SK-N-SH (cell line): ENCODE data around the gene ITGA8. TPM values are rescaled to one million over a fixed set of nuclear protein-coding genes. Genes with fewer than 3 reads are reported as not detected.

Experiments used
- CTCF ChIA-PET: fragments of 300-600, 350-600 bp; formaldehyde crosslinking; extraction: SDS; loops from one replicate; lab custom pipeline; 2021; lab: Yijun Ruan, JAX
- POLR2A ChIA-PET: fragments of 350-600 bp; sonication (Branson Sonifier 250); formaldehyde crosslinking; extraction: SDS; loops from one replicate; lab custom pipeline; 2020; ENCODE audit warnings: antibody characterized with exemption, inconsistent platforms; lab: Yijun Ruan, JAX
- DNase-seq: peaks from one replicate; pipeline ENCODE4 v3.0.0; 2012
- H2AFZ ChIP-seq: fragments of 200-600 bp; sonication (generic); 2 replicates; pipeline ENCODE4 v1.8.1; 2016; ENCODE audit warnings: antibody characterized with exemption, mild to moderate bottlenecking, low read depth
- H3F3A ChIP-seq: fragments of 200-600 bp; sonication (generic); replicated peaks from 2 replicates; pipeline ENCODE3; 2016; ENCODE audit warnings: antibody characterized with exemption, mild to moderate bottlenecking; ENCODE audit not compliant: insufficient read depth
- H3K27ac ChIP-seq, 2 experiments: fragments of 200-500 bp in 1 of 2; fragments of 200-600 bp in 1 of 2; sonication (Bioruptor generic) in 1 of 2; sonication (generic), shearing (Covaris generic) in 1 of 2; 2 replicates each; pipeline versions ENCODE4 v1.5.1 to v1.6.1; 2014 to 2016; ENCODE audit warnings: low read depth in 2 of 2, inconsistent platforms in 1 of 2, low read length in 1 of 2, mild to moderate bottlenecking in 1 of 2, mixed read lengths in 1 of 2
- H3K27me3 ChIP-seq: fragments of 200-600 bp; sonication (generic), shearing (Covaris generic); 2 replicates; pipeline ENCODE4 v1.6.1; 2016; ENCODE audit warnings: mixed run types; ENCODE audit not compliant: insufficient read depth
- H3K36me3 ChIP-seq, 2 experiments: fragments of 200-500 bp in 1 of 2; fragments of 200-600 bp in 1 of 2; sonication (Bioruptor generic) in 1 of 2; sonication (generic) in 1 of 2; replicated peaks in 1 of 2; 2 replicates each; pipeline versions ENCODE3 to v1.5.1; 2014 to 2016; ENCODE audit warnings: low read length in 1 of 2, mild to moderate bottlenecking in 1 of 2; ENCODE audit not compliant: insufficient read depth in 2 of 2, control insufficient read depth in 1 of 2
- H3K4me1 ChIP-seq, 2 experiments: fragments of 200-500 bp in 1 of 2; fragments of 200-600 bp in 1 of 2; sonication (Bioruptor generic) in 1 of 2; sonication (generic), shearing (Covaris generic) in 1 of 2; 2 replicates each; pipeline versions ENCODE4 v1.5.1 to v1.6.1; 2014 to 2016; ENCODE audit warnings: low read depth in 1 of 2, low read length in 1 of 2, mixed run types in 1 of 2; ENCODE audit not compliant: insufficient read depth in 2 of 2, control insufficient read depth in 1 of 2
- H3K4me2 ChIP-seq: fragments of 200-600 bp; sonication (generic), shearing (Covaris generic); 2 replicates; pipeline ENCODE4 v1.6.1; 2017; ENCODE audit warnings: mixed run types
- H3K4me3 ChIP-seq, 2 experiments: fragments of 200-500 bp in 1 of 2; fragments of 200-600 bp in 1 of 2; sonication (Bioruptor generic) in 1 of 2; sonication (generic), shearing (Covaris generic) in 1 of 2; 2 replicates each; pipeline versions ENCODE4 v1.5.1 to v1.8.1; 2014 to 2016; ENCODE audit warnings: low read depth in 2 of 2, inconsistent platforms in 1 of 2, low read length in 1 of 2, mild to moderate bottlenecking in 1 of 2, mixed read lengths in 1 of 2, moderate library complexity in 1 of 2
- H3K79me2 ChIP-seq: fragments of 200-600 bp; sonication (generic); 2 replicates; pipeline ENCODE4 v1.8.1; 2017; ENCODE audit warnings: mild to moderate bottlenecking; ENCODE audit not compliant: insufficient read depth
- H3K9ac ChIP-seq: fragments of 200-600 bp; sonication (generic); 2 replicates; pipeline ENCODE4 v1.6.1; 2017; ENCODE audit warnings: mixed run types
- H3K9me2 ChIP-seq: fragments of 200-600 bp; sonication (generic); 2 replicates; pipeline ENCODE4 v1.6.1; 2017; ENCODE audit warnings: mixed run types
- H3K9me3 ChIP-seq: fragments of 200-600 bp; sonication (generic); 2 replicates; pipeline ENCODE4 v1.6.1; 2017; ENCODE audit warnings: mixed run types, mild to moderate bottlenecking, moderate library complexity
- H4K20me1 ChIP-seq: fragments of 200-600 bp; sonication (generic); 2 replicates; pipeline ENCODE4 v1.6.1; 2017; ENCODE audit warnings: mild to moderate bottlenecking, mixed run types; ENCODE audit not compliant: insufficient read depth
- FOXJ3 ChIP-seq: sonication (generic); formaldehyde crosslinking; IDR thresholded peaks from 2 replicates; pipeline ENCODE4 v1.5.1; 2020; ENCODE audit warnings: mild to moderate bottlenecking, missing genetic modification reagents
- JUND ChIP-seq: IDR thresholded peaks from 2 replicates; pipeline ENCODE4 v1.4.0; 2012
- RAD21 ChIP-seq: IDR thresholded peaks from 2 replicates; pipeline ENCODE4 v1.6.1; 2012; ENCODE audit warnings: mild to moderate bottlenecking, low read length
- RCOR1 ChIP-seq: fragments of 150-350 bp; IDR thresholded peaks from 2 replicates; pipeline ENCODE4 v1.6.1; 2017; ENCODE audit warnings: antibody characterized with exemption, low read length
- TEAD4 ChIP-seq: IDR thresholded peaks from 2 replicates; pipeline ENCODE4 v1.4.0; 2012; ENCODE audit warnings: mild to moderate bottlenecking, borderline replicate concordance; ENCODE audit not compliant: insufficient read depth
- WGBS: methylation state at CpG from one replicate; pipeline ENCODE4 v1.1.6; 2017; ENCODE audit warnings: low lambda C conversion rate; 5-methylcytosine and 5-hydroxymethylcytosine counted together
- polyA plus RNA-seq, 3 experiments: library from polyadenylated mRNA; depleted of rRNA; stranded (reverse); fragments of >200 nt; gene quantifications; 2 replicates each; pipeline ENCODE4 v1.2.3, GENCODE V29; 2012
- TF ChIP-seq, protein P1 (sequence below): IDR thresholded peaks from 2 replicates; pipeline ENCODE4 v1.4.0; 2012; ENCODE audit warnings: low read depth, borderline replicate concordance
- TF ChIP-seq, protein P2 (sequence below): IDR thresholded peaks from 2 replicates; pipeline ENCODE4; 2012
- TF ChIP-seq, protein P3 (sequence below): fragments of 200-600 bp; sonication (generic); IDR thresholded peaks from 2 replicates; pipeline ENCODE4 v1.6.1; 2017; ENCODE audit warnings: antibody characterized with exemption, mild to moderate bottlenecking, moderate library complexity
- TF ChIP-seq, protein P4 (sequence below): fragments of 150-350 bp; IDR thresholded peaks from 2 replicates; pipeline ENCODE4 v1.6.1; 2017; ENCODE audit warnings: antibody characterized with exemption, low read length, low read depth, borderline replicate concordance
- TF ChIP-seq, protein P5 (sequence below): IDR thresholded peaks from 2 replicates; pipeline ENCODE4 v1.6.1; 2012; ENCODE audit warnings: mild to moderate bottlenecking, low read depth, low read length, moderate library complexity

Gene ITGA8
- polyA plus RNA-seq, 1 of the 3 experiments (the other 2 are of a cell fraction), result not detected

DNA sequence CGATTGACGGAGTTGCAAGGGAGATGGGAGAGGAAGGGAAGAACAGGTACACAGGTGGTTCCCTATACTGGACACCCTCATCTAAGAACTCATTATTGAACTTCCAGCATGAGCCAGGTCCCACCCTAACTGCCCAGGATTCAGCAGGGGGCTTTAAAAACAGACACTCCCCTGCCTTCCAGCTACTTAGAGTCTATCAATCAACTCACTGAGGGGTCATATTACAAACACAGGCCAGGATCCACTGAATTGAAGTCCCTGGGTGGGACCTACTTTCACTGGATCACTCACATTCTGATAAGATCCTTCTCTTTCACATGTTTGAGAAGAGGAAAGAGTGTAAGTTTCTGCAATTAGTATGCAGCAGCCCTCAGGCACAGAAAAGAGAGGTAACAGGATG is 92.8 kb downstream of the ITGA8 start:
- Histone ChIP-seq H4K20me1 (no peaks in the 10 kb centered on the region), H3K4me3 (no peak overlapping the region), H3K27me3 (no peaks in the 10 kb centered on the region), H3K9me2 (no peaks in the 10 kb centered on the region), H3K27ac (no peak overlapping the region), H3K9me3 (no peaks in the 10 kb centered on the region), H3K9ac (no peak overlapping the region), H3K36me3 (no peaks in the 10 kb centered on the region), H3F3A (no peaks in the 10 kb centered on the region), H3K4me2 (no peak overlapping the region), H2AFZ (no peak overlapping the region), H3K4me1 (no peaks in the 10 kb centered on the region), H3K79me2 (no peaks in the 10 kb centered on the region)
- 79% methylated on average over 2 of the region's 2 CpGs for WGBS
- ChIA-PET CTCF (no interaction called here), POLR2A (no interaction called here)
- TF ChIP-seq RCOR1, result no peak
- no peak for TF ChIP-seq RAD21
- TF ChIP-seq, protein P1, sequence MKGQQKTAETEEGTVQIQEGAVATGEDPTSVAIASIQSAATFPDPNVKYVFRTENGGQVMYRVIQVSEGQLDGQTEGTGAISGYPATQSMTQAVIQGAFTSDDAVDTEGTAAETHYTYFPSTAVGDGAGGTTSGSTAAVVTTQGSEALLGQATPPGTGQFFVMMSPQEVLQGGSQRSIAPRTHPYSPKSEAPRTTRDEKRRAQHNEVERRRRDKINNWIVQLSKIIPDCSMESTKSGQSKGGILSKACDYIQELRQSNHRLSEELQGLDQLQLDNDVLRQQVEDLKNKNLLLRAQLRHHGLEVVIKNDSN, result no peak
- TF ChIP-seq, protein P2, sequence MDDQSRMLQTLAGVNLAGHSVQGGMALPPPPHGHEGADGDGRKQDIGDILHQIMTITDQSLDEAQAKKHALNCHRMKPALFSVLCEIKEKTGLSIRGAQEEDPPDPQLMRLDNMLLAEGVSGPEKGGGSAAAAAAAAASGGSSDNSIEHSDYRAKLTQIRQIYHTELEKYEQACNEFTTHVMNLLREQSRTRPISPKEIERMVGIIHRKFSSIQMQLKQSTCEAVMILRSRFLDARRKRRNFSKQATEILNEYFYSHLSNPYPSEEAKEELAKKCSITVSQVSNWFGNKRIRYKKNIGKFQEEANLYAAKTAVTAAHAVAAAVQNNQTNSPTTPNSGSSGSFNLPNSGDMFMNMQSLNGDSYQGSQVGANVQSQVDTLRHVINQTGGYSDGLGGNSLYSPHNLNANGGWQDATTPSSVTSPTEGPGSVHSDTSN, result no peak
- no peak for TF ChIP-seq JUND
- no peak for TF ChIP-seq TEAD4
- TF ChIP-seq, protein P3, sequence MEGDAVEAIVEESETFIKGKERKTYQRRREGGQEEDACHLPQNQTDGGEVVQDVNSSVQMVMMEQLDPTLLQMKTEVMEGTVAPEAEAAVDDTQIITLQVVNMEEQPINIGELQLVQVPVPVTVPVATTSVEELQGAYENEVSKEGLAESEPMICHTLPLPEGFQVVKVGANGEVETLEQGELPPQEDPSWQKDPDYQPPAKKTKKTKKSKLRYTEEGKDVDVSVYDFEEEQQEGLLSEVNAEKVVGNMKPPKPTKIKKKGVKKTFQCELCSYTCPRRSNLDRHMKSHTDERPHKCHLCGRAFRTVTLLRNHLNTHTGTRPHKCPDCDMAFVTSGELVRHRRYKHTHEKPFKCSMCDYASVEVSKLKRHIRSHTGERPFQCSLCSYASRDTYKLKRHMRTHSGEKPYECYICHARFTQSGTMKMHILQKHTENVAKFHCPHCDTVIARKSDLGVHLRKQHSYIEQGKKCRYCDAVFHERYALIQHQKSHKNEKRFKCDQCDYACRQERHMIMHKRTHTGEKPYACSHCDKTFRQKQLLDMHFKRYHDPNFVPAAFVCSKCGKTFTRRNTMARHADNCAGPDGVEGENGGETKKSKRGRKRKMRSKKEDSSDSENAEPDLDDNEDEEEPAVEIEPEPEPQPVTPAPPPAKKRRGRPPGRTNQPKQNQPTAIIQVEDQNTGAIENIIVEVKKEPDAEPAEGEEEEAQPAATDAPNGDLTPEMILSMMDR, result no peak
- no peak for TF ChIP-seq FOXJ3 (CRISPR knock-in tag)
- TF ChIP-seq, protein P4, sequence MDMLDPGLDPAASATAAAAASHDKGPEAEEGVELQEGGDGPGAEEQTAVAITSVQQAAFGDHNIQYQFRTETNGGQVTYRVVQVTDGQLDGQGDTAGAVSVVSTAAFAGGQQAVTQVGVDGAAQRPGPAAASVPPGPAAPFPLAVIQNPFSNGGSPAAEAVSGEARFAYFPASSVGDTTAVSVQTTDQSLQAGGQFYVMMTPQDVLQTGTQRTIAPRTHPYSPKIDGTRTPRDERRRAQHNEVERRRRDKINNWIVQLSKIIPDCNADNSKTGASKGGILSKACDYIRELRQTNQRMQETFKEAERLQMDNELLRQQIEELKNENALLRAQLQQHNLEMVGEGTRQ, result no peak
- TF ChIP-seq, protein P5, sequence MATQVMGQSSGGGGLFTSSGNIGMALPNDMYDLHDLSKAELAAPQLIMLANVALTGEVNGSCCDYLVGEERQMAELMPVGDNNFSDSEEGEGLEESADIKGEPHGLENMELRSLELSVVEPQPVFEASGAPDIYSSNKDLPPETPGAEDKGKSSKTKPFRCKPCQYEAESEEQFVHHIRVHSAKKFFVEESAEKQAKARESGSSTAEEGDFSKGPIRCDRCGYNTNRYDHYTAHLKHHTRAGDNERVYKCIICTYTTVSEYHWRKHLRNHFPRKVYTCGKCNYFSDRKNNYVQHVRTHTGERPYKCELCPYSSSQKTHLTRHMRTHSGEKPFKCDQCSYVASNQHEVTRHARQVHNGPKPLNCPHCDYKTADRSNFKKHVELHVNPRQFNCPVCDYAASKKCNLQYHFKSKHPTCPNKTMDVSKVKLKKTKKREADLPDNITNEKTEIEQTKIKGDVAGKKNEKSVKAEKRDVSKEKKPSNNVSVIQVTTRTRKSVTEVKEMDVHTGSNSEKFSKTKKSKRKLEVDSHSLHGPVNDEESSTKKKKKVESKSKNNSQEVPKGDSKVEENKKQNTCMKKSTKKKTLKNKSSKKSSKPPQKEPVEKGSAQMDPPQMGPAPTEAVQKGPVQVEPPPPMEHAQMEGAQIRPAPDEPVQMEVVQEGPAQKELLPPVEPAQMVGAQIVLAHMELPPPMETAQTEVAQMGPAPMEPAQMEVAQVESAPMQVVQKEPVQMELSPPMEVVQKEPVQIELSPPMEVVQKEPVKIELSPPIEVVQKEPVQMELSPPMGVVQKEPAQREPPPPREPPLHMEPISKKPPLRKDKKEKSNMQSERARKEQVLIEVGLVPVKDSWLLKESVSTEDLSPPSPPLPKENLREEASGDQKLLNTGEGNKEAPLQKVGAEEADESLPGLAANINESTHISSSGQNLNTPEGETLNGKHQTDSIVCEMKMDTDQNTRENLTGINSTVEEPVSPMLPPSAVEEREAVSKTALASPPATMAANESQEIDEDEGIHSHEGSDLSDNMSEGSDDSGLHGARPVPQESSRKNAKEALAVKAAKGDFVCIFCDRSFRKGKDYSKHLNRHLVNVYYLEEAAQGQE, result no peak
- no peak for DNase-seq
